Psoas muscle (tissue), 8 donors: ENCODE results near the gene DIAPH3. TPM values are rescaled to one million over a fixed set of nuclear protein-coding genes. Genes with fewer than 3 reads are reported as not detected.

Experiments used
- ATAC-seq, 4 donors: fragments of 200-7000 bp; cut with Tn5 transposase; one replicate each; pipeline ENCODE4 v1.9.1; 2020; ENCODE audit warnings: moderate library complexity in 3 of 4, mild to moderate bottlenecking in 2 of 4
- DNase-seq, 2 donors: peaks; one replicate each; pipeline ENCODE4 v3.0.0-alpha.2; 2020
- H3K27ac ChIP-seq: fragments of 200-600 bp; one replicate; pipeline ENCODE4 v1.8.0; 2022
- H3K27me3 ChIP-seq, 3 donors: fragments of 200-600 bp in 1 of 3; one replicate each; pipeline versions ENCODE4 v1.6.1 to v1.8.0; 2013 to 2022; ENCODE audit warnings: low read length in 2 of 3, mild to moderate bottlenecking in 2 of 3, moderate library complexity in 1 of 3; ENCODE audit not compliant: insufficient read depth in 3 of 3
- H3K36me3 ChIP-seq, 2 donors: fragments of 200-600 bp in 1 of 2; one replicate each; pipeline versions ENCODE4 v1.6.1 to v1.8.0; 2013 to 2022; ENCODE audit warnings: low read depth in 1 of 2, mild to moderate bottlenecking in 1 of 2, moderate library complexity in 1 of 2; ENCODE audit not compliant: insufficient read depth in 1 of 2
- H3K4me1 ChIP-seq: fragments of 200-600 bp; one replicate; pipeline ENCODE4 v1.8.0; 2022
- H3K4me3 ChIP-seq: fragments of 200-600 bp; one replicate; pipeline ENCODE4 v1.8.0; 2022; ENCODE audit warnings: mild to moderate bottlenecking
- H3K9me3 ChIP-seq: fragments of 200-600 bp; one replicate; pipeline ENCODE4 v1.8.0; 2022
- WGBS, 3 donors: extraction: QIAGEN DNeasy Blood & Tissue Kit; methylation state at CpG; one replicate each; pipeline versions ENCODE4 v1.1.6 to v1.1.7; 2013; 5-methylcytosine and 5-hydroxymethylcytosine counted together
- intact Hi-C, 2 donors: fragments of 100-400 bp; cut with DNase I; formaldehyde crosslinking; loops; one replicate each; pipeline versions ENCODE4 v1.11.0 to v1.14.2; 2022
- polyA plus RNA-seq, 3 donors: library from polyadenylated mRNA; stranded (reverse); fragments of 200-250 nt; gene quantifications; one replicate each; pipeline ENCODE4 v1.2.3, GENCODE V29; 2013
- total RNA-seq, 4 donors: library from RNA; stranded (reverse); fragmentation: NEBNext Ultra II Directional in 2 of 4; extraction: Animal tissue kit (Norgen Biotek cat#: 25700) in 2 of 4; gene quantifications; one replicate each; pipeline versions ENCODE4 v1.2.1 to v1.2.4, GENCODE V29; 2021 to 2023
- TF ChIP-seq, protein P1 (sequence below): fragments of 200-600 bp; IDR thresholded peaks from one replicate; pipeline ENCODE4 v1.8.0; 2022; ENCODE audit warnings: antibody characterized with exemption
- donor health status: healthy with polysubstance abuse.
- donor health status: DM: no; HTN: no; CAD: no; lungs with moderate emphysema.
- donor health status: Bipolar disorder and iron deficiency.
- donor health status: healthy.
- donor health status: DM: yes; HTN: yes; CAD: no.
- donor health status: DM: no; HTN: no; CAD: no.
- donor health status: DM: no; HTN: no; CAD: no.
- donor health status: DM: yes; HTN: yes; CAD: no.

DIAPH3 gene
- total and polyA plus RNA-seq, 7 donors, result 0.03 to 0.10 (median 0.08) TPM; not detected in 4

DNA sequence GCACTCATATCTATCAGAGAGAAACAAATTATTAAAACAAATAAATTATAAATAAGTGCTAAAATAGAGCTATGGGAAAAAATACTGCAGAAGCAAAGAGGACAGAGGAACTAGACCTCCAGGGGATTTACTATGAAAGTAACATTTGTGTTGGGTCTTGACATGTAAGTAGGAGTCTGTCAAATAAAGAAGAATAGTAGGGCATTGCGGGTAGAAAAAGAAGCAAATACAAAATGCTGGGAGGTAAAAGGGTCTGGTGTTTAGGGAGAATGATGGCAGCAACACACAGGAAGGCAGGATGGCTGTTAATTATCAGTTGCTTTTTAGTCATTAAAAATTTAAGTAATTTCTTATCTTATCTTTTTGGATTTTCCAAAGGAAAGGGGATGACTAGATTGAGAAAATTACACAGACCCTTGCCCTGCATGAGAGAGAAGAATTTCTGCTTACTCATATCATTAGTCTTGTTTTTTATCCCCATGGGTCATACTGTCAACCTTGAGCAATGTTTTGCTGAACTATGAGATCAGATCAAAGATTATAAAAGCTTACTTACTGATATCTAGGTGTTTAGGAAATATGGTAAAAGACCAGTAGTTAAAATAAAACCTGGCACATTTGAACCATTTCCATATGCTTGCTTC lies 472.7 kb downstream of the DIAPH3 start:
- TF ChIP-seq, protein P1, sequence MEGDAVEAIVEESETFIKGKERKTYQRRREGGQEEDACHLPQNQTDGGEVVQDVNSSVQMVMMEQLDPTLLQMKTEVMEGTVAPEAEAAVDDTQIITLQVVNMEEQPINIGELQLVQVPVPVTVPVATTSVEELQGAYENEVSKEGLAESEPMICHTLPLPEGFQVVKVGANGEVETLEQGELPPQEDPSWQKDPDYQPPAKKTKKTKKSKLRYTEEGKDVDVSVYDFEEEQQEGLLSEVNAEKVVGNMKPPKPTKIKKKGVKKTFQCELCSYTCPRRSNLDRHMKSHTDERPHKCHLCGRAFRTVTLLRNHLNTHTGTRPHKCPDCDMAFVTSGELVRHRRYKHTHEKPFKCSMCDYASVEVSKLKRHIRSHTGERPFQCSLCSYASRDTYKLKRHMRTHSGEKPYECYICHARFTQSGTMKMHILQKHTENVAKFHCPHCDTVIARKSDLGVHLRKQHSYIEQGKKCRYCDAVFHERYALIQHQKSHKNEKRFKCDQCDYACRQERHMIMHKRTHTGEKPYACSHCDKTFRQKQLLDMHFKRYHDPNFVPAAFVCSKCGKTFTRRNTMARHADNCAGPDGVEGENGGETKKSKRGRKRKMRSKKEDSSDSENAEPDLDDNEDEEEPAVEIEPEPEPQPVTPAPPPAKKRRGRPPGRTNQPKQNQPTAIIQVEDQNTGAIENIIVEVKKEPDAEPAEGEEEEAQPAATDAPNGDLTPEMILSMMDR, result no peak
- Histone ChIP-seq H3K27me3 (no peaks in the 10 kb centered on the region), H3K4me3 (no peak overlapping the region), H3K27ac (no peak overlapping the region), H3K9me3 (no peaks in the 10 kb centered on the region), H3K36me3 (no peaks in the 10 kb centered on the region), H3K4me1 (no peaks in the 10 kb centered on the region)
- DNase-seq (no peak), ATAC-seq (no peak)
- 96 to 98% (median 96%) methylated on average over 1 of the region's 1 CpG for WGBS, 3 donors
- intact Hi-C loops, result no loop called here

DNA sequence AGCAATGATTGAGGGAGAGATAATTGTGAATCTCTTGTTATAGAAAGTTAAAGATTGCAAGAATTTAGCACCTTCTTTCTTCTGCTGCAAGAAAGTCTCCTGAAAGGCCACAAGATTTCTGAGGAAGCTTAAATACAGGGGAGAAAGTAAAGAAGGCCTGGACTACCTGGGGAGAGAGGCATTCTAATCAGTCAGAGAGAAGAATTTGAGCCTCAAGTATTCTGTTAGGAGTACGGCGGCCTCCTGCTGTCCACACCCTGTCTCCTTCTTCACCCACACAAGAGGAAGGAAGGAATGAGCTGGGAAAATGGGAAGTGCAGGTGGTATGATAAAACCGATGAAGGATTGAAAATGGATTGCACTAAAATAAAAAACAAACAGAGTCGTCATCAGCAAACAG lies 474.7 kb downstream of the DIAPH3 start:
- H3K4me1 ChIP-seq, result no peaks in the 10 kb centered on the region
- 46 to 64% (median 46%) methylated on average over 4 of the region's 4 CpGs for WGBS, 3 donors
- TF ChIP-seq, protein P1, result no peak
- ATAC-seq, result no peak
- H3K36me3 ChIP-seq, result no peaks in the 10 kb centered on the region
- H3K9me3 ChIP-seq, result no peaks in the 10 kb centered on the region
- no peak for DNase-seq
- no peak overlapping the region for H3K27ac ChIP-seq
- intact Hi-C loops, result no loop called here
- H3K4me3 ChIP-seq, result no peak overlapping the region
- no peaks in the 10 kb centered on the region for H3K27me3 ChIP-seq

DNA sequence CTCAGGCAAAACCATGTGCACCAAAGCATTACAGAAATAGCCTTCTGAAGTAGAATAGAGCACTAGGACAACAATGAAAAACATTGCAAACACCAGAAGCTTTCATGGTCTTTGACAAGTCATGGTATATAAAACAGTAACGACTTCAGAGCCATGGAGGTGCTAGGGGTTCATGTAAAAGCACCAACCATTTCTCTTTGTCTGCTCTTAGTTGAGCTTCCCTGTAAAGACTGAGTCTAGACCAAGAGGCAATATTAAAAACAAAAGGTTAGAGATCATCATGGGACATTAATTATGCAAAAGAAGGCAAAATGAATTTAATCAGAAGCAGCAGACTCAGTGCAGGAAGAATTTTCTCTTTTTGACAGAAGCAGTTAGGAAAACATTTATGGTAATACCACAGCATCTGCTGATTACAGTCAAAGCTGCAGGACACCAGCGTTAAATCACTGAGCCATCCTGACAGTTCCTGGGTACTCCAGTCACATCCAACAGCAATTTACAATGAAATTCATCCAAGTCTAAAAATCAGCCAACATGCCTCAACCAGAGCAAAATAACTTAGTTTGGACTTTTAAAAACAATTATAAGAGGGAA lies 476.8 kb downstream of the DIAPH3 start:
- Histone ChIP-seq H3K36me3 (no peaks in the 10 kb centered on the region), H3K27me3 (no peaks in the 10 kb centered on the region), H3K4me3 (no peak overlapping the region), H3K9me3 (no peaks in the 10 kb centered on the region), H3K27ac (no peak overlapping the region), H3K4me1 (no peaks in the 10 kb centered on the region)
- TF ChIP-seq, protein P1, result no peak
- intact Hi-C loops, result no loop called here
- no peak for DNase-seq
- no peak for ATAC-seq
- 20 to 42% (median 34%) methylated on average over 2 of the region's 2 CpGs for WGBS, 3 donors

DNA sequence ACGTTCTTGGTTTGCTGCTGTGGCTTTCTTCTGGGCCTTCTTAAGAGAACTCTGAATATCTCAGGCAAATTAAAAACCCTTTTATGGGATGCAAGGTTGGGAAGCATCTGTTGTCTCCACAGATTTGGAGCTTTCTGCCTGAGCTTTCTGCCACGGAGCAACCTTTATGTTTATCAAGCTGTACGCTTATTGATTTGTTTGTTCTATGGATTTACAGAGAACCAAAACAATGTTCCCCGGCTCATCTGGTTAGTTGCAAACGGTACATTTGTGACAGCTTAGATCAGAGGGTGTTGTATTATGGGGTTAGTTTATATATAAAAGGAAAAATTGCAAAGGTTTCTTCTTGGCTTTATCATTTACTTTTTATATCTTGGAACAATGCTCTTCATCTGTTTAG lies 479.6 kb downstream of the DIAPH3 start:
- no peaks in the 10 kb centered on the region for H3K4me1 ChIP-seq
- no peaks in the 10 kb centered on the region for H3K27me3 ChIP-seq
- TF ChIP-seq, protein P1, result no peak
- DNase-seq (no peak), ATAC-seq (no peak)
- no peaks in the 10 kb centered on the region for H3K9me3 ChIP-seq
- no peak overlapping the region for H3K27ac ChIP-seq
- WGBS, 3 donors, result 91 to 96% (median 91%) methylated on average over 5 of the region's 5 CpGs
- no peak overlapping the region for H3K4me3 ChIP-seq
- intact Hi-C loops, result no loop called here
- H3K36me3 ChIP-seq, result no peaks in the 10 kb centered on the region
